AG10803 (cell line): ENCODE data around the gene FBN1.

Source experiments
- DNase-seq: peaks from one replicate; pipeline ENCODE4 v3.0.0; 2010; ENCODE audit warnings: low read depth
- H3K4me3 ChIP-seq: 2 replicates; pipeline ENCODE4 v1.5.1; 2011; ENCODE audit warnings: mild to moderate bottlenecking, low read length, control low read depth
- CTCF ChIP-seq: conservative IDR thresholded peaks from 2 replicates; pipeline ENCODE4 v1.5.1; 2011; ENCODE audit warnings: mild to moderate bottlenecking, low read length, control low read depth, inconsistent platforms

Gene FBN1

GRCh38 chr15:48634893-48635292, 10.6 kb downstream of the FBN1 start:
- peak; percentile 59 for DNase-seq
- TF ChIP-seq CTCF: no peak
- H3K4me3 ChIP-seq: no peak overlapping the region

- DNase-seq: no peak
- no peak overlapping the region for H3K4me3 ChIP-seq
- no peak for TF ChIP-seq CTCF
Observed at GRCh38 chr15:48634096-48634495, 11.4 kb downstream of the FBN1 start.

- peak; percentile 56 for DNase-seq
- no peak for TF ChIP-seq CTCF
- no peak overlapping the region for H3K4me3 ChIP-seq
Observed at GRCh38 chr15:48632651-48633050, 12.9 kb downstream of the FBN1 start.

GRCh38 chr15:48631176-48631770, 14.2 kb downstream of the FBN1 start:
- TF ChIP-seq CTCF: no peak
- no peak overlapping the region for H3K4me3 ChIP-seq
- DNase-seq: no peak

- no peak for TF ChIP-seq CTCF
Observed at GRCh38 chr15:48630245-48630644, 15.3 kb downstream of the FBN1 start.

GRCh38 chr15:48628832-48629231, 16.7 kb downstream of the FBN1 start:
- no peak for TF ChIP-seq CTCF
- DNase-seq: no peak
- no peak overlapping the region for H3K4me3 ChIP-seq

More at GRCh38 chr15:48630245-48630644, 15.3 kb downstream of the FBN1 start:
- DNase-seq: no peak
- no peak overlapping the region for H3K4me3 ChIP-seq

GRCh38 chr15:48627260-48627940, 18.1 kb downstream of the FBN1 start:
- DNase-seq: peak; percentile 90
- H3K4me3 ChIP-seq: peak overlapping the region; percentile 28; the same call in 1 of the 2 replicates
- no peak for TF ChIP-seq CTCF
